CD4-positive, alpha-beta T cell treated with Interleukin-12 subunit alpha and Interleukin-12 subunit beta, for 1 hour (primary cell): ENCODE data around the gene RUBCN.
"Not testable (repeated sequence)": the region's sequence is repeated elsewhere in the genome, so short reads cannot be mapped to it uniquely, and the experiment has no call there.

Source experiments
- DNase-seq: peaks from one replicate; pipeline ENCODE4 v3.0.0-alpha.2; 2020

The RUBCN gene

GRCh38 chr3:197680955-197681521 lies 55.7 kb downstream of the RUBCN start:
- no peak for DNase-seq

DNA sequence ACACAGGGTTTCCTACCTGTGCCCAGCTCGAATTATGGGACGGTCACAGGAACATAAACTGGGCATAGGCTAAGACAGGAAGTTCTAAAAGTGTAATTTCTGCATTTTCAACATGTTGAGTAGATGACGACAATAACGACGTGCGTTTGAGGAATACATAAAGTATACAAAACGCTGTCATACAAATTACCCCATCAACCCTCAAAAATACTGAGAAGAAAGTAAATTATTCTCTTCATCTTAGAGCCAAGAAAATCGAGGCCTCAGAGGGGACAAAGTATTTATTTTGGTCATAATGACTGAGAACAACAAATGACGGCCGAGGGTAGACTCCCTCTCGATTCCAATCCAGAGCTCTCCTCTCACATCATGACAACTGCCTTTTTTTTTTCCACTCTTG lies 60.8 kb downstream of the RUBCN start:
- no peak for DNase-seq

DNA sequence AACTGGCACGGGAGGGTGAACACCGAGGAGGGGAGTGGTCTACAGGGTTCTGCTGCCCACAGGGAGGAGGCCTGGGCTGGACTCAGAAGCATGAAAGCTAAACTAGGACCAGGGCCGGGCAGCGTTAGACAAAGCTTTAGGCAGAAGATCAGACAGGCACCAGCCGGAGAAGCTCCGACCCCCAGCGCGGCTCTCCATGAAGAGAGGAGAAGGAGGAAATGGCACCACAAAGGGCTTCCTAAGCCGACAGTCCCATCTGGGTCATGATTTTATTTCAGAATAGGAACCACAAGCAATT lies 61.2 kb downstream of the RUBCN start:
- DNase-seq = no peak

- DNase-seq = no peak
Measured at GRCh38 chr3:197674741-197675562, 61.8 kb downstream of the RUBCN start.

- no peak for DNase-seq
Measured at GRCh38 chr3:197673170-197673569, 63.5 kb downstream of the RUBCN start.

GRCh38 chr3:197670361-197670760 lies 66.3 kb downstream of the RUBCN start:
- DNase-seq = no peak

GRCh38 chr3:197667968-197668367 lies 68.7 kb downstream of the RUBCN start:
- DNase-seq = no peak

- not testable (repeated sequence) for DNase-seq
Measured at GRCh38 chr3:197667293-197667692, 69.4 kb downstream of the RUBCN start.

DNA sequence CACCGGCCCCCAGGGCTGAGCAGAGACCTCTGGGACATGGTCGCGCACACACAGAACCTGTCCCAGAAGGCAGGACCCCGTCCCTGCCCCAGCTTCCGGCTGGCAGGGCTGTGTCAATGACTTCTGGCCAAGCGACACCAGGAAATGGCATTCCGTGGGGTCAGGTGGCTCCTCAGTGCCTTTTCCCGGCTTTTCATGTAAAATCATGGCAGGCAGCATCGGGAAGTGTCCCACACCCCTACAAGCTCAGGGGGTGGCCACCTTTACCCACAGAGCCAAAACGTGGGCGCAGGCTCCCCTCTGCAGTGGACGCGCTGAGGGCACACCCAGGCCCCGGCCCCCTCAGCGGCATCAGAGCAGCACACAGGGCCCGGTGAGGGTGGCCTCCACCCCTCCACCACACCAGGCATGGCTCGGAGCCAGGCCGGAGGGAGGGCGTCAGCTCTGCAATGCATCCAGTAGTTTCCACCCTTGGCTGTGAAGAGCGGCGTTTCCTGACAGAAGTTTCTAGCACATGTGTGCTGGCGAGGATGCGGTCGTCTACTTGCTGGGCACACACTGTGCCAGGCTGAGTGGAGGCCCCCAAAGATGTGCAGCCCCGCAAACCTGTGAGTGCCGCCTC lies 70.4 kb downstream of the RUBCN start:
- DNase-seq = not testable (repeated sequence)

GRCh38 chr3:197665549-197665948 lies 71.2 kb downstream of the RUBCN start:
- not testable (repeated sequence) for DNase-seq

DNA sequence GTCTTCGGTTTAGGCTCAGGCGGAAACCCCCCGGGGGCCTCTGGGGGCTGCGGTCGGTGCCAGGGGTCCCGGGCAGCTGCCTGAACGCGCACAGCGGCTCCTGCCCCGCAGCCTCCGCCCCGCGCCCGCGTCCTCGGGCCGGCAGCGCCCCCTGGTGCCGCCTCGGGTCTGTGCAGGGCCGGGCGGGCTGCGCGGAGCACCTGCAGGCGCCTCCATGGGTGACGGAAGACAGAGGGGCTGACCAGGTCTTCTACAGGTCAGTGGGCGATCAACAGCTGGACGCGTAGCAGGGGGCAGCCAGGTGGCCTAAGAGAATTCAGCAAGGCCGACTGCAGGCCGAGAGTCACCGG lies 71.6 kb downstream of the RUBCN start:
- DNase-seq = not testable (repeated sequence)

- DNase-seq = peak; percentile 20
Measured at GRCh38 chr3:197664414-197665141, 72.1 kb downstream of the RUBCN start.

- DNase-seq = not testable (repeated sequence)
Measured at GRCh38 chr3:197663367-197664140, 73.2 kb downstream of the RUBCN start.

GRCh38 chr3:197662352-197662751 lies 74.4 kb downstream of the RUBCN start:
- DNase-seq = not testable (repeated sequence)

- DNase-seq = not testable (repeated sequence)
Measured at GRCh38 chr3:197661874-197662273, 74.8 kb downstream of the RUBCN start.

DNA sequence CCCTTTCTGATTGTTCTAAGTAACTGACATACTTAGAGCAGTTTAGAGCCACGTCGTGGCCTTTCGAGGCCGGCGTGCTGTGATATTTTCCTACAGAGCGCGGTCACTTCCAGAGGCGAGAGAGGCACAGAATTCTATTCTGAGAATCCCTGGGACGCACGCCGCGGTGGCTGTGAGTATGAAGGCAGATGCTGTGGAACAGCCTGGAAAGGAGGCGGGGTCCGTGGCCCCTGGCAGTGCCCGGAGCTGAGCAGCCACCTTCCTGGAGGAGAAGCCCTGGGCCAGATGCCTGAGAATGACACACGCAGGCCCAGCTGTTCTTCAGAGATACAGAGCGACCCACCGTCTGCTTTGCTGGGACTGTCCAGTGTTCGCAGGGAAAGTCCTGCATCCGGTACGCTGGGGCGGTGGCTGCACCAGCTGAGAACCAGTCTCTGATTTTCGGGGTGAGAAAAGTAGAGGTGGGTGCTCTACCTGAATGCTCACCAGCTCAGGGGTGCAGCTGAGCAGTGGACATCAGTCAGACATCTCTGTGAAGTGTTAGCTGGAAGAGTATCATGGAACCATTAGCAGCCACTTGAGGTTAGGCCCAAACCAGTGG lies 75.4 kb downstream of the RUBCN start:
- DNase-seq = not testable (repeated sequence)

DNA sequence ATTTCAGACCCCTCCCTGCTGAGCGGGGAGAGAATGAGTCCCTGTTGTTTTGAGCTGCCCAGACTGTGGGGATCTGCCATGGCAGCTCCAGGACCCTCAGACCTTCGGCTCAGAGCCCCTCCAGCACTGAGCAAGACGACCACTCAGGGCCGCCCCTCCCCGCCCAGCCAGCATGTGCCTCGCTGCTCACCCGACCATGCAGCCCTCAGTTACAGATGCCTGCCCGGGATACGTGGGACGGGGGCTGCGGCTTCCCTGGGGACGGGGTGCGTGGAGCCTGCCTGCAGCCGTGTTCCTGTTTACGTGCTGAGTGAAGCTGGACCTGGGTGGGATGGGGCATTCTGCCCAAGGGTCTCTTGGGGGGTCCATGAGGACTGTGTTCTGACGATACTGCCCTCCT lies 77.0 kb downstream of the RUBCN start:
- DNase-seq = not testable (repeated sequence)

DNA sequence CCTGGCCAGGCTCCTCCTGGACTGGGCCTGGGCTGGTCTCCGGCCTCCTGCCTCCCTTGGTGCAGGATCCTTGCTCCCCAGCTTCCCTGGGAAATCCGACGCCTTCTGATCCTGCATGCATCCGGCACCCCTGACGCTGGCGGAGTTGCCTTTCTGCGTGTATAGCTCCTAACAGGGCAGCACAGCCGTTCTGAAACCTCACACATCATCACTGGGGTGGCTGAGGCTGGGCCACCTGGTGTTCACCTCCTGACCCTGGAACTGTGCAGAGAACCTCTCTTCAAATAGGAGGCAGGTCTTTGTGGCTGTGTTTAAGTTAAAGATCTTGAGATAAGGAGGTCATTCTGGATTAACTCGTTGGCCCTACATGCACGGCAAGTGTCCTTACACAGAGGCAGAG lies 77.6 kb downstream of the RUBCN start:
- not testable (repeated sequence) for DNase-seq

GRCh38 chr3:197658706-197659105 lies 78.0 kb downstream of the RUBCN start:
- DNase-seq = not testable (repeated sequence)

DNA sequence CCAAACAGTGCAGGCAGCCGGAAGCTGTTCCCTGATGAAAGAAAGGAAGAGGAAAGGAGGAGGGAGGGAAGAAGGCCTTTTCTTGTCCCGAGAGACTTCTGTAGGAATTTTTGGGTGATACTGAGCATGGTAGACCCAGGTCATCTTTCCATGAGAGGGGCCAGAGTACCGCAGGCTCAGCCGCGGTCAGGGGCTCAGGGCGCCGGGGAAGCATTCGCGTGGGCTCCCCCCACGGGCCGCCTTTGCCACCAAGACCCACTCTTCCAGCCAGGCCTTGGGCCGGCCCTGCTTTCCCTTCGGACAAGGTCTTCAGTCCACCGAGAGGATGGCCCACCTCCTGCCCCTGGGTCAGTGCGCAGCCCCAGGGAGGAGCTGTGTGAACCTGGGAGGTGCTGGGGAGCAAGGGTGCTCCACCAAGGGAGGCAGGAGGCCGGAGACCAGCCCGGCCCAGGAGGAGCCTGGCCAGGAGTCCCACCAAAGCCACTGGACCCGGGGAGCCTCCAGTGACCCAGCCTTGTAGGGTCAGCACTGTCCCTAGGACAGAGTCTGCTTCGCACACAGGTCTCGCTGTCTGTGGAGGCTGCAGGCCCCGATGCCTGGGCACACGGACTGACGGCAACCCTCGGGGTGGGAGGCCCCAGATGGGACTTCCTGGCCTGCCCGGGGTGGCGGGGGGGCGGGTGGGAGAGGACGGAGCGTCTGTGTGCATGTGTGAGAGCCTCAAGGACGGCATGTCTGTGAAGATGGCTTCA lies 79.0 kb downstream of the RUBCN start:
- DNase-seq = not testable (repeated sequence)

- DNase-seq = not testable (repeated sequence)
Measured at GRCh38 chr3:197656960-197657359, 79.7 kb downstream of the RUBCN start.

DNA sequence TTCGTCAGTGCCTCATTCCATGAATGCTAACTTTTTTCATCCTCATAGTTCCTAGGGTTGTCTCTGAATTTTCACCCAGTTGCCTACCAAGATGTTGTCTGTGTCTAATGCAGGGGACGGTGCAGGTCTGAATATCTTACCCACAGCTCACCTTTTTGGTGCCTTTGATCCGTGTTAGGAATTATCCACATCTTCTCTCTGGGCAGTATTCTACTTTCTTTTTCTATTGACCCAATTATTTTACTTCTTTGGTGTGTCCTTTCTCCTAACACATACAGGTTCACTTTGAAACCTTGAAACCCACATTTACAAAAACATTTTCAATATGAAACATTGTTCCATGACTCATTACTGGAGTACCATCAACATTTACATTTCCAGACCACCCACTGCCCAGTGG lies 80.6 kb downstream of the RUBCN start:
- not testable (repeated sequence) for DNase-seq
